KBM-7 (cell line): ENCODE data around the gene EVL.
"Not testable (repeated sequence)": the region's sequence is repeated elsewhere in the genome, so short reads cannot be mapped to it uniquely, and the experiment has no call there.

Experiments used
- DNase-seq: peaks from one replicate; pipeline ENCODE4 v3.0.0-alpha.2; 2015
- in situ Hi-C: fragments of 300-500 bp; cut with MboI; formaldehyde crosslinking; loops from 2 replicates; pipeline ENCODE4 v1.14.3; 2020; ENCODE audit warnings: low sequenced_read_pairs, low pct_unique_long_range_greater_than_20kb, mixed read lengths

Gene EVL

GRCh38 chr14:100149851-100150611, 84.8 kb downstream of the EVL start:
- DNase-seq: no peak
- in situ Hi-C loops: no loop called here

GRCh38 chr14:100150932-100151587, 85.8 kb downstream of the EVL start:
- in situ Hi-C loops: no loop called here
- no peak for DNase-seq

GRCh38 chr14:100152091-100152490, 86.9 kb downstream of the EVL start:
- no peak for DNase-seq
- in situ Hi-C loops: no loop called here

GRCh38 chr14:100153560-100153959, 88.3 kb downstream of the EVL start:
- in situ Hi-C loops: no loop called here
- no peak for DNase-seq

- DNase-seq: peak; percentile 71
- in situ Hi-C loops: no loop called here
Observed at GRCh38 chr14:100155049-100155621, 89.9 kb downstream of the EVL start.

- in situ Hi-C loops: no loop called here
- no peak for DNase-seq
Observed at GRCh38 chr14:100155756-100156616, 90.8 kb downstream of the EVL start.

- no peak for DNase-seq
- in situ Hi-C loops: no loop called here
Observed at GRCh38 chr14:100156776-100157175, 91.6 kb downstream of the EVL start.

- in situ Hi-C loops, DNase-seq: not testable (repeated sequence)
Observed at GRCh38 chr14:100157548-100158232, 92.5 kb downstream of the EVL start.

- no peak for DNase-seq
- in situ Hi-C loops: no loop called here
Observed at GRCh38 chr14:100158566-100159093, 93.4 kb downstream of the EVL start.

GRCh38 chr14:100159094-100159864, 94.1 kb downstream of the EVL start, which contains the start of gene DEGS2:
Gene DEGS2 (minus strand): TSS chr14:100159645. CDS start chr14:100159587, 58 bp downstream.
- in situ Hi-C loops: no loop called here
- no peak for DNase-seq

GRCh38 chr14:100159865-100160533, 94.8 kb downstream of the EVL start:
- in situ Hi-C loops: no loop called here

GRCh38 chr14:100160534-100160916, 95.3 kb downstream of the EVL start:
- in situ Hi-C loops: no loop called here
- DNase-seq: no peak

More at GRCh38 chr14:100159865-100160533, 94.8 kb downstream of the EVL start:
- DNase-seq: no peak

- DNase-seq: no peak
- in situ Hi-C loops: no loop called here
Observed at GRCh38 chr14:100165376-100165775, 100.2 kb downstream of the EVL start.

- in situ Hi-C loops: no loop called here
Observed at GRCh38 chr14:100165831-100166440, 100.7 kb downstream of the EVL start.

GRCh38 chr14:100168506-100168905, 103.3 kb downstream of the EVL start:
- in situ Hi-C loops: no loop called here

More at GRCh38 chr14:100165831-100166440, 100.7 kb downstream of the EVL start:
- DNase-seq: no peak

GRCh38 chr14:100170880-100171279, 105.7 kb downstream of the EVL start:
- in situ Hi-C loops: no loop called here
- no peak for DNase-seq

More at GRCh38 chr14:100168506-100168905, 103.3 kb downstream of the EVL start:
- peak; percentile 63 for DNase-seq

- in situ Hi-C loops: no loop called here
Observed at GRCh38 chr14:100172811-100173210, 107.6 kb downstream of the EVL start.

More at GRCh38 chr14:100172811-100173210, 107.6 kb downstream of the EVL start:
- no peak for DNase-seq
